Measurements from ENCODE around the gene FBXO47. TPM values are rescaled to one million over a fixed set of nuclear protein-coding genes. Genes with fewer than 3 reads are reported as not detected.

The FBXO47 gene
- total RNA-seq, 4 donors from 2014 or later: not detected

GRCh38 chr17:38891441-38891840 is 75.8 kb downstream of the FBXO47 start:
- Histone ChIP-seq H3K4me1 (peaks cover 16 to 30% of the 10 kb centered on the region in 2 donors), H3K9me3 (no peaks in the 10 kb centered on the region), H3K4me3 (no peak overlapping the region), H3K36me3 (peaks cover 0 to 10% of the 10 kb centered on the region in 2 donors), H3K27ac (peak overlapping the region in 1 of 4 donors; percentile 32), H3K27me3 (no peaks in the 10 kb centered on the region)
- in situ Hi-C loops (cut with MboI; ENCODE audit: low sequenced_read_pairs in 4 of 4) (loop anchor here in 1 of 4 donors (25.0 kb wide), 1 partner anchor 96 kb away; no protein-coding TSS in a partner anchor), intact Hi-C loops (cut with DNase I; ENCODE audit: low total_unique reads) (no loop called here)
- no peak for DNase-seq
- no peak for ATAC-seq
- TF ChIP-seq POLR2A (IDR thresholded peaks at IDR 0.05) (no peak), CTCF (IDR thresholded peaks at IDR 0.05 in 4 of 5, conservative IDR thresholded peaks at IDR 0.05 in 1 of 5) (no peak)

- Histone ChIP-seq H3K9me3 (no peaks in the 10 kb centered on the region), H3K4me1 (peaks cover 25 to 32% of the 10 kb centered on the region in 2 donors), H3K27me3 (no peaks in the 10 kb centered on the region), H3K27ac (peak overlapping the region in 3 of 4 donors; percentile 13 to 14 (median 14)), H3K4me3 (no peak overlapping the region), H3K36me3 (peaks cover 0 to 10% of the 10 kb centered on the region in 2 donors)
- no peak for ATAC-seq
- intact Hi-C loops (cut with DNase I; ENCODE audit: low total_unique reads): no loop called here
- in situ Hi-C loops (cut with MboI; ENCODE audit: low sequenced_read_pairs in 4 of 4): loop anchor here in 1 of 4 donors (25.0 kb wide), 1 partner anchor 97 kb away; no protein-coding TSS in a partner anchor
- TF ChIP-seq CTCF (IDR thresholded peaks at IDR 0.05 in 4 of 5, conservative IDR thresholded peaks at IDR 0.05 in 1 of 5) (no peak), POLR2A (IDR thresholded peaks at IDR 0.05) (no peak)
- DNase-seq: no peak
These were observed 76.8 kb downstream of the FBXO47 start for GRCh38 chr17:38890410-38890746.

- no peak for TF ChIP-seq POLR2A (IDR thresholded peaks at IDR 0.05)
- no peak for TF ChIP-seq CTCF (IDR thresholded peaks at IDR 0.05 in 4 of 5, conservative IDR thresholded peaks at IDR 0.05 in 1 of 5)
- no peak overlapping the region for H3K4me3 ChIP-seq
- in situ Hi-C loops (cut with MboI; ENCODE audit: low sequenced_read_pairs in 4 of 4) (loop anchor here in 1 of 4 donors (25.0 kb wide), 1 partner anchor 97 kb away; no protein-coding TSS in a partner anchor), intact Hi-C loops (cut with DNase I; ENCODE audit: low total_unique reads) (no loop called here)
- peaks cover 30 to 34% of the 10 kb centered on the region in 2 donors for H3K4me1 ChIP-seq
- no peaks in the 10 kb centered on the region for H3K27me3 ChIP-seq
- H3K36me3 ChIP-seq: peaks cover 0 to 10% of the 10 kb centered on the region in 2 donors
- H3K27ac ChIP-seq: peak overlapping the region in 3 of 4 donors; percentile 13 to 42 (median 14)
- ATAC-seq: no peak
- no peaks in the 10 kb centered on the region for H3K9me3 ChIP-seq
- no peak for DNase-seq
These were observed 77.3 kb downstream of the FBXO47 start for GRCh38 chr17:38889745-38890409.

- H3K4me1 ChIP-seq: peaks cover 30 to 32% of the 10 kb centered on the region in 2 donors
- H3K36me3 ChIP-seq: peaks cover 0 to 10% of the 10 kb centered on the region in 2 donors
- H3K4me3 ChIP-seq: no peak overlapping the region
- in situ Hi-C loops (cut with MboI; ENCODE audit: low sequenced_read_pairs in 4 of 4): loop anchor here in 1 of 4 donors (25.0 kb wide), 1 partner anchor 98 kb away; no protein-coding TSS in a partner anchor
- H3K27ac ChIP-seq: no peak overlapping the region
- no peaks in the 10 kb centered on the region for H3K27me3 ChIP-seq
- DNase-seq: no peak
- no peak for ATAC-seq
- no peak for TF ChIP-seq POLR2A (IDR thresholded peaks at IDR 0.05)
- no peak for TF ChIP-seq CTCF (IDR thresholded peaks at IDR 0.05 in 4 of 5, conservative IDR thresholded peaks at IDR 0.05 in 1 of 5)
- intact Hi-C loops (cut with DNase I; ENCODE audit: low total_unique reads): no loop called here
- no peaks in the 10 kb centered on the region for H3K9me3 ChIP-seq
These were observed 78.4 kb downstream of the FBXO47 start for GRCh38 chr17:38888842-38889241.
